H1 (cell line): ENCODE data around the gene HJURP. TPM values are rescaled to one million over a fixed set of nuclear protein-coding genes. Genes with fewer than 3 reads are reported as not detected.

Experiments
- CTCF ChIA-PET: fragments of 300-600 bp; sonication (Branson Sonifier 250); formaldehyde crosslinking; loops from one replicate; lab custom pipeline; 2021; ENCODE audit not compliant: partially characterized antibody; lab: Charles Lee
- POLR2A ChIA-PET: fragments of 300-600 bp; sonication (Branson Sonifier 250); formaldehyde crosslinking; loops from one replicate; lab custom pipeline; 2021; ENCODE audit warnings: inconsistent platforms; ENCODE audit not compliant: partially characterized antibody; lab: Charles Lee
- DNase-seq, 2 experiments: peaks; one replicate each; pipeline versions ENCODE4 v3.0.0 to v3.0.0-alpha.2; 2010 to 2022; ENCODE audit warnings: low spot score in 2 of 2, low read depth in 1 of 2, mixed read lengths in 1 of 2
- FAIRE-seq: peaks from 2 replicates; lab custom pipeline; 2011; peaks lifted over from hg19 to GRCh38; lab: Jason Lieb, UNC
- H2AFZ ChIP-seq: 2 replicates; pipeline ENCODE4 v1.8.1; 2012; ENCODE audit warnings: low read length, inconsistent platforms
- H2AK5ac ChIP-seq: 2 replicates; pipeline ENCODE4 v1.6.1; 2013; ENCODE audit warnings: low read depth, low read length
- H2BK120ac ChIP-seq: replicated peaks from 2 replicates; pipeline ENCODE3; 2013; ENCODE audit warnings: low read depth, low read length, inconsistent platforms
- H2BK12ac ChIP-seq: 2 replicates; pipeline ENCODE4 v1.6.1; 2013; ENCODE audit warnings: low read depth, low read length
- H2BK15ac ChIP-seq: 2 replicates; pipeline ENCODE4 v1.6.1; 2013; ENCODE audit warnings: low read length
- H2BK20ac ChIP-seq: 2 replicates; pipeline ENCODE4 v1.6.1; 2013; ENCODE audit warnings: low read length
- H2BK5ac ChIP-seq: 2 replicates; pipeline ENCODE4 v1.6.1; 2013; ENCODE audit warnings: low read depth, low read length
- H3K14ac ChIP-seq: 2 replicates; pipeline ENCODE4 v1.6.1; 2013; ENCODE audit warnings: inconsistent platforms; ENCODE audit not compliant: insufficient read length
- H3K18ac ChIP-seq: 2 replicates; pipeline ENCODE4 v1.6.1; 2013; ENCODE audit warnings: low read length; ENCODE audit errors: extremely low read depth
- H3K23ac ChIP-seq: 2 replicates; pipeline ENCODE4 v1.6.1; 2013; ENCODE audit warnings: inconsistent platforms; ENCODE audit not compliant: insufficient read length
- H3K23me2 ChIP-seq: 2 replicates; pipeline ENCODE4 v1.6.1; 2013; ENCODE audit warnings: low read depth, low read length
- H3K27ac ChIP-seq: 2 replicates; pipeline ENCODE4 v1.6.1; 2011; ENCODE audit warnings: low read depth, low read length, inconsistent platforms
- H3K27me3 ChIP-seq, 4 experiments: replicated peaks in 1 of 4; 1 replicate in 1 of 4; 2 replicates in 3 of 4; pipeline versions ENCODE4 v1.6.1 to v1.8.1; 2011 to 2013; ENCODE audit warnings: low read length in 3 of 4, mild to moderate bottlenecking in 3 of 4, inconsistent platforms in 2 of 4, mixed read lengths in 2 of 4, moderate library complexity in 1 of 4; ENCODE audit not compliant: control insufficient read depth in 3 of 4, insufficient read depth in 3 of 4; ENCODE audit errors: extremely low read depth in 1 of 4
- H3K36me3 ChIP-seq, 4 experiments: 2 replicates each; pipeline versions ENCODE4 v1.6.1 to v1.8.1; 2011 to 2013; ENCODE audit warnings: mild to moderate bottlenecking in 4 of 4, low read length in 3 of 4, moderate library complexity in 2 of 4, control low read depth in 1 of 4, inconsistent platforms in 1 of 4; ENCODE audit not compliant: insufficient read depth in 4 of 4, control insufficient read depth in 2 of 4
- H3K4ac ChIP-seq: replicated peaks from 2 replicates; pipeline ENCODE3; 2013; ENCODE audit warnings: low read length, low read depth, mixed read lengths, inconsistent platforms; ENCODE audit not compliant: insufficient read length
- H3K4me1 ChIP-seq, 4 experiments: replicated peaks in 1 of 4; 1 replicate in 1 of 4; 2 replicates in 3 of 4; pipeline versions ENCODE4 v1.6.1 to v1.8.1; 2011 to 2013; ENCODE audit warnings: low read length in 3 of 4, inconsistent platforms in 2 of 4, mixed read lengths in 1 of 4; ENCODE audit not compliant: insufficient read depth in 4 of 4, control insufficient read depth in 3 of 4
- H3K4me2 ChIP-seq, 2 experiments: 2 replicates each; pipeline versions ENCODE4 v1.6.1 to v1.8.1; 2011 to 2013; ENCODE audit warnings: low read depth in 2 of 2, low read length in 2 of 2, control low read depth in 1 of 2, inconsistent platforms in 1 of 2, mild to moderate bottlenecking in 1 of 2; ENCODE audit not compliant: insufficient read depth in 1 of 2
- H3K4me3 ChIP-seq, 4 experiments: fragments of 200-600, 300-600 bp in 1 of 4; sonication (generic), shearing (Covaris generic), sonication (Bioruptor Twin) in 1 of 4; 2 replicates each; pipeline versions ENCODE4 v1.5.1 to v1.8.1; 2011 to 2016; ENCODE audit warnings: low read length in 4 of 4, low read depth in 3 of 4, control low read depth in 2 of 4, inconsistent platforms in 2 of 4, mild to moderate bottlenecking in 2 of 4, mixed read lengths in 1 of 4, moderate library complexity in 1 of 4; ENCODE audit not compliant: insufficient read depth in 2 of 4; ENCODE audit errors: extremely low read depth in 1 of 4
- H3K56ac ChIP-seq: replicated peaks from 2 replicates; pipeline ENCODE3; 2013; ENCODE audit warnings: low read depth, mild to moderate bottlenecking, mixed read lengths, low read length, inconsistent platforms; ENCODE audit not compliant: insufficient read length
- H3K79me1 ChIP-seq: 2 replicates; pipeline ENCODE4 v1.6.1; 2013; ENCODE audit warnings: low read depth, low read length, control low read depth
- H3K79me2 ChIP-seq, 2 experiments: 2 replicates each; pipeline versions ENCODE4 v1.6.1 to v1.8.1; 2012 to 2013; ENCODE audit warnings: low read length in 2 of 2, mild to moderate bottlenecking in 2 of 2, inconsistent platforms in 1 of 2; ENCODE audit not compliant: insufficient read depth in 2 of 2, control insufficient read depth in 1 of 2
- H3K9ac ChIP-seq, 4 experiments: replicated peaks in 1 of 4; 1 replicate in 1 of 4; 2 replicates in 3 of 4; pipeline versions ENCODE4 v1.6.1 to v1.8.1; 2011 to 2013; ENCODE audit warnings: low read depth in 3 of 4, low read length in 3 of 4, control low read depth in 2 of 4, mild to moderate bottlenecking in 2 of 4, moderate library complexity in 2 of 4, inconsistent platforms in 1 of 4; ENCODE audit errors: extremely low read depth in 1 of 4
- H3K9me3 ChIP-seq, 2 experiments: 2 replicates each; pipeline versions ENCODE4 v1.6.1 to v1.8.1; 2012 to 2013; ENCODE audit warnings: mild to moderate bottlenecking in 2 of 2, moderate library complexity in 2 of 2, control low read depth in 1 of 2, inconsistent platforms in 1 of 2, low read depth in 1 of 2, low read length in 1 of 2, mixed read lengths in 1 of 2; ENCODE audit not compliant: insufficient read depth in 2 of 2
- H4K20me1 ChIP-seq, 2 experiments: replicated peaks in 1 of 2; 2 replicates each; pipeline versions ENCODE3 to v1.8.1; 2011 to 2013; ENCODE audit warnings: inconsistent platforms in 2 of 2, low read length in 2 of 2, mild to moderate bottlenecking in 1 of 2; ENCODE audit not compliant: insufficient read depth in 2 of 2, control insufficient read depth in 1 of 2
- H4K5ac ChIP-seq: 2 replicates; pipeline ENCODE4 v1.6.1; 2013; ENCODE audit warnings: low read length, low read depth, mixed read lengths, inconsistent platforms; ENCODE audit not compliant: insufficient read length
- H4K8ac ChIP-seq: 2 replicates; pipeline ENCODE4 v1.8.0; 2013; ENCODE audit warnings: mild to moderate bottlenecking, moderate library complexity, low read length, inconsistent platforms; ENCODE audit not compliant: insufficient read depth; ENCODE audit errors: extremely low read depth
- H4K91ac ChIP-seq: replicated peaks from 2 replicates; pipeline ENCODE3; 2013; ENCODE audit warnings: low read length, mixed read lengths, inconsistent platforms; ENCODE audit not compliant: insufficient read length
- BACH1 ChIP-seq: IDR thresholded peaks from 2 replicates; pipeline ENCODE4 v1.6.1; 2012; ENCODE audit warnings: low read length, improper control_type of control experiment
- CHD1 ChIP-seq: IDR thresholded peaks from 2 replicates; pipeline ENCODE4 v1.6.1; 2012; ENCODE audit warnings: low read depth, low read length, improper control_type of control experiment
- CTBP2 ChIP-seq: IDR thresholded peaks from 2 replicates; pipeline ENCODE4 v1.7.0; 2011; ENCODE audit warnings: borderline replicate concordance, mild to moderate bottlenecking, moderate library complexity, mixed read lengths, low read length; ENCODE audit not compliant: insufficient read depth, insufficient read length
- EZH2 ChIP-seq: fragments of 200-600 bp; sonication (generic); IDR thresholded peaks from 2 replicates; pipeline ENCODE4 v1.7.1; 2012; ENCODE audit warnings: low read depth, mild to moderate bottlenecking, moderate library complexity, low read length, inconsistent platforms; ENCODE audit not compliant: severe bottlenecking
- NRF1 ChIP-seq: IDR thresholded peaks from 2 replicates; pipeline ENCODE4 v1.6.1; 2011; ENCODE audit warnings: mild to moderate bottlenecking, low read depth, low read length, improper control_type of control experiment
- PHF8 ChIP-seq: fragments of 200-600 bp; sonication (generic); conservative IDR thresholded peaks from 2 replicates; pipeline ENCODE4 v1.7.1; 2012; ENCODE audit warnings: low read depth, mild to moderate bottlenecking, inconsistent platforms, low read length, moderate library complexity
- SIN3A ChIP-seq, 2 experiments: IDR thresholded peaks in 1 of 2; conservative IDR thresholded peaks in 1 of 2; 2 replicates each; pipeline ENCODE4 v1.6.1; 2011 to 2012; ENCODE audit warnings: low read length in 2 of 2, improper control_type of control experiment in 1 of 2, low read depth in 1 of 2, mild to moderate bottlenecking in 1 of 2
- SP1 ChIP-seq: IDR thresholded peaks from 2 replicates; pipeline ENCODE4 v1.6.1; 2011; ENCODE audit warnings: low read depth, low read length
- WGBS, 2 experiments: shearing (Covaris generic) in 1 of 2; methylation state at CpG; one replicate each; pipeline versions ENCODE4 v1.1.6 to v1.1.7; 2013 to 2015; ENCODE audit warnings: low lambda C conversion rate in 2 of 2, mixed read lengths in 2 of 2, inconsistent platforms in 1 of 2, low coverage in 1 of 2, missing lambda C conversion rate in 1 of 2; ENCODE audit not compliant: insufficient replicate concordance in 2 of 2, insufficient coverage in 1 of 2, insufficient read length in 1 of 2; ENCODE audit errors: extremely low coverage in 1 of 2, missing lambda C conversion rate in 1 of 2; 5-methylcytosine and 5-hydroxymethylcytosine counted together
- polyA plus RNA-seq, 7 experiments: library from polyadenylated mRNA; depleted of rRNA in 3 of 7; stranded (reverse) in 5 of 7; unstranded in 2 of 7; fragments of >200 nt in 5 of 7; fragments of 200-250 nt in 2 of 7; gene quantifications; 1 replicate in 5 of 7; 2 replicates in 1 of 7; 4 replicates in 1 of 7; pipeline versions ENCODE4 v1.2.1 to v1.2.3, GENCODE V29; 2011 to 2013; ENCODE audit warnings: missing spikeins in 2 of 7, mixed read lengths in 2 of 7
- total RNA-seq: library from RNA; stranded (reverse); fragmentation: NEBNext Ultra II Directional; extraction: Animal tissue kit (Norgen Biotek cat#: 25700); gene quantifications from 2 replicates; pipeline ENCODE4 v1.2.1, GENCODE V29; 2021
- TF ChIP-seq, protein P1 (sequence below), 3 experiments: IDR thresholded peaks; 1 replicate in 2 of 3; 2 replicates in 1 of 3; pipeline versions ENCODE4 v1.5.1 to v1.6.1; 2011; ENCODE audit warnings: low read length in 3 of 3, mild to moderate bottlenecking in 3 of 3, inconsistent platforms in 2 of 3, low read depth in 1 of 3, moderate library complexity in 1 of 3; ENCODE audit not compliant: insufficient read depth in 1 of 3; ENCODE audit errors: control extremely low read depth in 1 of 3
- TF ChIP-seq, protein P2 (sequence below): IDR thresholded peaks from 2 replicates; pipeline ENCODE4 v1.6.1; 2012; ENCODE audit warnings: inconsistent platforms
- TF ChIP-seq, protein P3 (sequence below): IDR thresholded peaks from 2 replicates; pipeline ENCODE4 v1.6.1; 2011; ENCODE audit warnings: low read depth, mild to moderate bottlenecking, low read length; ENCODE audit not compliant: insufficient read depth

The HJURP gene
- total and polyA plus RNA-seq, 2 of the 8 experiments (the other 6 are each of a cell fraction or from before 2014, with no cell fraction given) = 49.3 to 60.5 TPM

DNA sequence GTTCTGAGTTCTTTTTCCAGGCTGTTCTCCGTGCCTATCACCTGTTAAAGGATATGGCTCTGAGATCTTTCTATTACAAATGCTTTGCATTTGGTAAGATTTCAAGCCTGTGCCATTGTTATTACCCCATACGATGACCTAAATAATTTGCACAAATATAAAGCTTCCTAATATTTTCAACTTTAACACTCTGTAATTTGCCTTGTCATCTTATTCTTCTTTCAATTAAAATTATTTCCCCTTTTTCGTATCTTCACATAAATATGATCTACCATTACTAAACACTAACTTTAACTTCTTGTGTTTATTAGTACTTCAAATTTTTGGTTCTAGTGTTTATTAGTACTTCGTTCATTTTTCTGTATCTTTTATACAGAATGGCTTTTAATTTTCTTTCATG is 17.1 kb upstream of the HJURP start:
- WGBS, 2 experiments = 88 to 100% methylated on average over 1 to 4 of the region's 4 CpGs
- no peaks in the 10 kb centered on the region; a peak in 2 of 7 replicates for H3K27me3 ChIP-seq
- H2BK20ac ChIP-seq = no peak overlapping the region
- H3K79me2 ChIP-seq = no peaks in the 10 kb centered on the region
- no peaks in the 10 kb centered on the region for H4K20me1 ChIP-seq
- no peak overlapping the region for H2BK12ac ChIP-seq
- H2BK5ac ChIP-seq = no peak overlapping the region
- POLR2A ChIA-PET = no interaction called here
- H4K8ac ChIP-seq = no peak overlapping the region
- H3K23ac ChIP-seq = no peak overlapping the region
- H3K18ac ChIP-seq = no peak overlapping the region
- no peak overlapping the region for H2BK15ac ChIP-seq
- DNase-seq (no peak), FAIRE-seq (no peak)
- no peaks in the 10 kb centered on the region for H3K79me1 ChIP-seq
- peaks cover 3% of the 10 kb centered on the region for H3K23me2 ChIP-seq
- no peak overlapping the region for H2BK120ac ChIP-seq
- no peak overlapping the region for H4K91ac ChIP-seq
- peaks cover 0 to 6% (median 3%) of the 10 kb centered on the region in 4 experiments; a peak in 3 of 8 replicates for H3K36me3 ChIP-seq
- no peak overlapping the region for H2AK5ac ChIP-seq
- H3K4me2 ChIP-seq = no peak overlapping the region
- no peak overlapping the region for H3K14ac ChIP-seq
- H3K9ac ChIP-seq = no peak overlapping the region
- no peaks in the 10 kb centered on the region for H3K4me1 ChIP-seq
- no peak overlapping the region for H3K4ac ChIP-seq
- no peak overlapping the region for H3K56ac ChIP-seq
- CTCF ChIA-PET = no interaction called here
- H3K4me3 ChIP-seq = no peak overlapping the region
- H3K9me3 ChIP-seq = no peaks in the 10 kb centered on the region; a peak in 1 of 4 replicates
- no peak overlapping the region for H3K27ac ChIP-seq
- H2AFZ ChIP-seq = no peak overlapping the region
- no peak overlapping the region for H4K5ac ChIP-seq
- TF ChIP-seq, protein P1, sequence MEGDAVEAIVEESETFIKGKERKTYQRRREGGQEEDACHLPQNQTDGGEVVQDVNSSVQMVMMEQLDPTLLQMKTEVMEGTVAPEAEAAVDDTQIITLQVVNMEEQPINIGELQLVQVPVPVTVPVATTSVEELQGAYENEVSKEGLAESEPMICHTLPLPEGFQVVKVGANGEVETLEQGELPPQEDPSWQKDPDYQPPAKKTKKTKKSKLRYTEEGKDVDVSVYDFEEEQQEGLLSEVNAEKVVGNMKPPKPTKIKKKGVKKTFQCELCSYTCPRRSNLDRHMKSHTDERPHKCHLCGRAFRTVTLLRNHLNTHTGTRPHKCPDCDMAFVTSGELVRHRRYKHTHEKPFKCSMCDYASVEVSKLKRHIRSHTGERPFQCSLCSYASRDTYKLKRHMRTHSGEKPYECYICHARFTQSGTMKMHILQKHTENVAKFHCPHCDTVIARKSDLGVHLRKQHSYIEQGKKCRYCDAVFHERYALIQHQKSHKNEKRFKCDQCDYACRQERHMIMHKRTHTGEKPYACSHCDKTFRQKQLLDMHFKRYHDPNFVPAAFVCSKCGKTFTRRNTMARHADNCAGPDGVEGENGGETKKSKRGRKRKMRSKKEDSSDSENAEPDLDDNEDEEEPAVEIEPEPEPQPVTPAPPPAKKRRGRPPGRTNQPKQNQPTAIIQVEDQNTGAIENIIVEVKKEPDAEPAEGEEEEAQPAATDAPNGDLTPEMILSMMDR (IDR thresholded peaks at IDR 0.05; ENCODE audit: control extremely low read depth in 1 of 3, insufficient read depth in 1 of 3, low read depth in 1 of 3, low read length in 3 of 3) = no peak
- TF ChIP-seq CHD1 = no peak
- TF ChIP-seq, protein P2, sequence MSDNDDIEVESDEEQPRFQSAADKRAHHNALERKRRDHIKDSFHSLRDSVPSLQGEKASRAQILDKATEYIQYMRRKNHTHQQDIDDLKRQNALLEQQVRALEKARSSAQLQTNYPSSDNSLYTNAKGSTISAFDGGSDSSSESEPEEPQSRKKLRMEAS = no peak
- TF ChIP-seq EZH2 = no peak
- TF ChIP-seq CTBP2 = no peak
- TF ChIP-seq, protein P3, sequence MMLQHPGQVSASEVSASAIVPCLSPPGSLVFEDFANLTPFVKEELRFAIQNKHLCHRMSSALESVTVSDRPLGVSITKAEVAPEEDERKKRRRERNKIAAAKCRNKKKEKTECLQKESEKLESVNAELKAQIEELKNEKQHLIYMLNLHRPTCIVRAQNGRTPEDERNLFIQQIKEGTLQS = no peak
- TF ChIP-seq SP1 = no peak
- TF ChIP-seq PHF8 = no peak
- TF ChIP-seq SIN3A (conservative IDR thresholded peaks at IDR 0.05 in 1 of 2, IDR thresholded peaks at IDR 0.05 in 1 of 2; ENCODE audit: low read depth in 1 of 2, low read length in 2 of 2) = no peak
- no peak for TF ChIP-seq BACH1
- TF ChIP-seq NRF1 = no peak
